Measurements from ENCODE around the gene PPM1E.

DNA sequence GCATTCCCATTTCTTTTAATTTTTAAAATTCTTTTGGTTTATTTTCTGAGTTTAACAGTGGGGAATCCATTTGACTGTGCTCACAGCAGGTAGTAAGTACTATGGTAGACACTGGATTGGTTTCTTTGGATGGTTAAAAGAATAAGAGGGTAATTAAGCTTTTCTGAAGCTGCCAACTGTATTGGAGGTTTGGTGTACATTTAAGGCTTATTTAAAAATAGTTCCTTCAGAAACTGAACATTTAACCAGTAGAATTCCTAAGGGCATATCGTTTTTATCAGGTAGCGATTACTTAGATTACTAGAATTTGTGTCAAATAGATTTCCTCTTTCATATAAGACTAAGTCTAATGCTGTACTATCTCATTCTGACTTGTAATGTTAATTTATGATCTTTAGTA, 162.4 kb downstream of the PPM1E start:
- no peak for TF ChIP-seq EZH2 (IDR thresholded peaks at IDR 0.05; ENCODE audit: insufficient read depth, poor library complexity, severe bottlenecking)
- no peak for TF ChIP-seq EZH2phosphoT487 (IDR thresholded peaks at IDR 0.05; ENCODE audit: insufficient read depth, low read depth)
